ENCODE data around the gene FAM107B. TPM values are rescaled to one million over a fixed set of nuclear protein-coding genes. Genes with fewer than 3 reads are reported as not detected.

Gene FAM107B
- total RNA-seq, 1 donor from 2014 or later: 43.0 TPM

DNA sequence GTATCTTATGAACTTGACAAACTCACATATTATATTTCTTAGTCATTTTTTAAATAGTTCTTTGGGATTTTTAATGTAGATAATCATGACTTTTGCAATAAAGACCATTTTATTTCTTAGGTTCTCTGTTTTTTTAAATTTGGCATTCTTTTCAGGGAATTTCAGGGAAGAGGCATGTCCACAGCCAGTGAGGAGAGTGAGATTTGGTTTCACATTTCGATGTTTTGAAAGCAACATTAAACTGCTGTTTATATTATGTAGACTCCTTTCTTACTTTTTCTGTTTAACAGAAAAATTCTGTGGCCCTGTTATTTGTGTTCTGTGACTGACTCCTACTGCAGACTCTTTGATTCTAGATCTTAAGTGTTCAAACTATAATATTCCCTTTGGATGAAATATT lies 153.7 kb downstream of the FAM107B start:
- Histone ChIP-seq H3K9me3 (ENCODE audit: low read depth) (no peaks in the 10 kb centered on the region), H2AFZ (replicated peaks) (no peak overlapping the region), H3K4me3 (no peak overlapping the region), H3K4me1 (peaks cover 21% of the 10 kb centered on the region), H3K27me3 (no peaks in the 10 kb centered on the region), H3K9ac (no peak overlapping the region), H3F3A (ENCODE audit: low read depth) (peaks cover 14% of the 10 kb centered on the region), H3K79me2 (ENCODE audit: low read depth) (no peaks in the 10 kb centered on the region), H4K20me1 (ENCODE audit: low read depth) (no peaks in the 10 kb centered on the region), H3K27ac (no peak overlapping the region), H3K4me2 (no peak overlapping the region), H3K36me3 (no peaks in the 10 kb centered on the region)
- no peak overlapping the region for H3K27ac Mint-ChIP-seq
- no peaks in the 10 kb centered on the region for H3K36me3 Mint-ChIP-seq
- no peaks in the 10 kb centered on the region for H3K27me3 Mint-ChIP-seq (ENCODE audit: insufficient read depth, low read depth)
- H3K4me3 Mint-ChIP-seq: no peak overlapping the region
- no peaks in the 10 kb centered on the region for H3K9me3 Mint-ChIP-seq
- TF ChIP-seq EZH2phosphoT487 (IDR thresholded peaks at IDR 0.05) (no peak), EZH2 (IDR thresholded peaks at IDR 0.05) (no peak)
- TF ChIP-seq, protein P1, sequence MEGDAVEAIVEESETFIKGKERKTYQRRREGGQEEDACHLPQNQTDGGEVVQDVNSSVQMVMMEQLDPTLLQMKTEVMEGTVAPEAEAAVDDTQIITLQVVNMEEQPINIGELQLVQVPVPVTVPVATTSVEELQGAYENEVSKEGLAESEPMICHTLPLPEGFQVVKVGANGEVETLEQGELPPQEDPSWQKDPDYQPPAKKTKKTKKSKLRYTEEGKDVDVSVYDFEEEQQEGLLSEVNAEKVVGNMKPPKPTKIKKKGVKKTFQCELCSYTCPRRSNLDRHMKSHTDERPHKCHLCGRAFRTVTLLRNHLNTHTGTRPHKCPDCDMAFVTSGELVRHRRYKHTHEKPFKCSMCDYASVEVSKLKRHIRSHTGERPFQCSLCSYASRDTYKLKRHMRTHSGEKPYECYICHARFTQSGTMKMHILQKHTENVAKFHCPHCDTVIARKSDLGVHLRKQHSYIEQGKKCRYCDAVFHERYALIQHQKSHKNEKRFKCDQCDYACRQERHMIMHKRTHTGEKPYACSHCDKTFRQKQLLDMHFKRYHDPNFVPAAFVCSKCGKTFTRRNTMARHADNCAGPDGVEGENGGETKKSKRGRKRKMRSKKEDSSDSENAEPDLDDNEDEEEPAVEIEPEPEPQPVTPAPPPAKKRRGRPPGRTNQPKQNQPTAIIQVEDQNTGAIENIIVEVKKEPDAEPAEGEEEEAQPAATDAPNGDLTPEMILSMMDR (IDR thresholded peaks at IDR 0.05): no peak
- no peak for DNase-seq (ENCODE audit: low spot score)
- peaks cover 35% of the 10 kb centered on the region for H3K4me1 Mint-ChIP-seq

GRCh38 chr10:14618674-14619073 lies 156.0 kb downstream of the FAM107B start:
- no peaks in the 10 kb centered on the region for H3K79me2 ChIP-seq (ENCODE audit: low read depth)
- no peak overlapping the region for H2AFZ ChIP-seq (replicated peaks)
- no peak overlapping the region for H3K27ac ChIP-seq
- H3K36me3 Mint-ChIP-seq: no peaks in the 10 kb centered on the region
- no peak overlapping the region for H3K9ac ChIP-seq
- no peaks in the 10 kb centered on the region for H4K20me1 ChIP-seq (ENCODE audit: low read depth)
- H3K27ac Mint-ChIP-seq: no peak overlapping the region
- no peak overlapping the region for H3K4me3 ChIP-seq
- no peaks in the 10 kb centered on the region for H3K27me3 Mint-ChIP-seq (ENCODE audit: insufficient read depth, low read depth)
- DNase-seq (ENCODE audit: low spot score): no peak
- TF ChIP-seq, protein P1 (IDR thresholded peaks at IDR 0.05): no peak
- TF ChIP-seq EZH2phosphoT487 (IDR thresholded peaks at IDR 0.05): no peak
- no peaks in the 10 kb centered on the region for H3K9me3 ChIP-seq (ENCODE audit: low read depth)
- H3K36me3 ChIP-seq: no peaks in the 10 kb centered on the region
- H3K4me1 Mint-ChIP-seq: peaks cover 20% of the 10 kb centered on the region
- H3K4me1 ChIP-seq: peaks cover 11% of the 10 kb centered on the region
- no peak overlapping the region for H3K4me3 Mint-ChIP-seq
- H3F3A ChIP-seq (ENCODE audit: low read depth): no peaks in the 10 kb centered on the region
- H3K9me3 Mint-ChIP-seq: no peaks in the 10 kb centered on the region
- H3K27me3 ChIP-seq: no peaks in the 10 kb centered on the region
- no peak overlapping the region for H3K4me2 ChIP-seq

GRCh38 chr10:14617852-14618251 lies 156.8 kb downstream of the FAM107B start:
- Histone ChIP-seq H3K4me3 (no peak overlapping the region), H3K36me3 (no peaks in the 10 kb centered on the region), H3K4me1 (peaks cover 11% of the 10 kb centered on the region), H4K20me1 (ENCODE audit: low read depth) (no peaks in the 10 kb centered on the region), H3K9me3 (ENCODE audit: low read depth) (no peaks in the 10 kb centered on the region), H3K79me2 (ENCODE audit: low read depth) (no peaks in the 10 kb centered on the region), H3K4me2 (no peak overlapping the region), H3F3A (ENCODE audit: low read depth) (no peaks in the 10 kb centered on the region), H3K27me3 (no peaks in the 10 kb centered on the region), H3K27ac (no peak overlapping the region), H2AFZ (replicated peaks) (no peak overlapping the region), H3K9ac (no peak overlapping the region)
- Mint-ChIP-seq H3K9me3 (no peaks in the 10 kb centered on the region), H3K27me3 (ENCODE audit: insufficient read depth, low read depth) (no peaks in the 10 kb centered on the region), H3K4me3 (no peak overlapping the region), H3K36me3 (no peaks in the 10 kb centered on the region), H3K27ac (no peak overlapping the region), H3K4me1 (peaks cover 19% of the 10 kb centered on the region)
- TF ChIP-seq, protein P1 (IDR thresholded peaks at IDR 0.05): no peak
- no peak for DNase-seq (ENCODE audit: low spot score)

All from neural progenitor cell (in vitro differentiated cells).